ENCODE measurements around the gene PPP1R26.
A peak's percentile ranks its signal among the peaks of the same experiment; 100 is the strongest.
"Not testable (repeated sequence)": the region's sequence is repeated elsewhere in the genome, so short reads cannot be mapped to it uniquely, and the experiment has no call there.

The PPP1R26 gene

DNA sequence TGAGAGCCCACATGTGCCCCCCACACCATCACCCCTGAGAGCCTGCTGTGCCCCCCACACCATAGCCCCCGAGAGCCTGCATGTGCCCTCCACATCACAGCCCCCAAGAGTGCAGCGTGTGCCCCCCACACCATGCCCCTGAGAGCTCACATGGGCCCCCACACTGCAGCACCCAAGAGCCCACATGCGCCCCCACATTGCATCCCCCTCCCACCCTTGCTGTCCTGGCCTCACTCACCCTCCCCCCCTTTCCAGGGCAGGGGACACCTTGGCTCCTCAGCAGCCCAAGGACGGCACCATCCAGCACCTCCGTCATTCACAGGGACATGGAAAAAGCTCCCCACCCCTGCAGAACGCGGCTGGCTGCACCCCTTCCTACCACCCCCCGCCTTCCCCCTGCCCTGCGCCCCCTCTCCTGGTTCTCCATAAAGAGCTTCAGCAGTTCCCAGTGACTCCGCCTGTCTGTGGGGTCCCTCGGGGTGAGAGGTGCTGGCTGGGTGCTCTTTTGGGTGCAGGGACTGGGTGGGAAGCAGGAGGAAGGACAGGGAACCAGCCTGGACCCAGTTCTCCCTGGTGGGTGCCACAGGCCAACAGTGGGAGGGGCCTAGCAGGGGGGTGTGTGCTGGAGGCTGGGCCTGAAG lies 46.6 kb downstream of the PPP1R26 start:
- Histone ChIP-seq H3K27ac (no peak overlapping the region), H3K9ac (no peak overlapping the region), H4K20me1 (no peaks in the 10 kb centered on the region), H3K4me1 (peaks cover 23% of the 10 kb centered on the region), H3K9me3 (no peaks in the 10 kb centered on the region), H3K4me3 (no peak overlapping the region), H3K27me3 (no peaks in the 10 kb centered on the region), H3K36me3 (no peaks in the 10 kb centered on the region), H3K4me2 (no peak overlapping the region)
- no peak for TF ChIP-seq Cebpa-rat (IDR thresholded peaks at IDR 0.05)

DNA sequence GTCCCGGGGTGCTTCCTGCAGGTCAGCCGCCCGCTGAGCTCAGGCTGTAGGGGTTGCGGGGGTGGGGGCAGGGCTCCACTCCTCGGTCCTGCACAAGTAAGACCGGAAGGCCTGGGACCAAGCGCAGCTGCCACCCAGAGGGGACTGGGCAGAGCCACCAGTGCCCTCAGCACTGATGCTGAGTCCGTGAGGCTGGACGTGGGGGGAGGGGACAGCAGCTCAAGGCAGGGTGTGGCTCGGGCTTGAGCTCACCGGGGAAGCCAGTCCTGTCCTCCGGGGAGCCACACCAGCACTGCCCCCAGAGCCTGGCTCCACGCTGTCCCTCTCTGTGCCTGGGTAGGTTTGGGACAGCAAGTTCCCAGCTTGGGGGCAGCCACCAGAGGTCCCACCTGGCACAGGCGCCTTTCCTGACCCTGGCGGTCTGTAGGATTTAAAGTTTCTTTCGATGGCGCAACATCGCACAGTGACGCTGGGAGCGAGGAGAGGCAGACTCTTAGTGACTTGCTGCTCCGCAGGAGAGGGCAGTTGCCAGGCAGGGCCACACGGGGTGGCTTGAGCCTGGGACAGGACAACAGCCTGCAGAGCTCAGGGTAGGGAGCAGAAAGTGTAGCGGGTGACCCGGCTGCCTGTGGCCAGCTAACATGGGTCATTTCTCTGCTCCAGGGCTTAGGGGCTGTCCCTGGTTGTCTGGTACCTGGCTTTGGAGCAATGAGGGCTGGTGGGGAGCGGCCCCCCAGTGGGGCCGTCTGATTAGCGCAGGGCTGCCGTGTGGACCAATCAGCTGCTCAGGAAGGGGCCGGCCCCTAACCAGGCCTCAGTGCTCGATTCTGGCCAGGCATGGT lies 47.4 kb downstream of the PPP1R26 start:
- no peak overlapping the region for H3K9ac ChIP-seq
- no peak overlapping the region for H3K27ac ChIP-seq
- no peaks in the 10 kb centered on the region for H3K9me3 ChIP-seq
- no peaks in the 10 kb centered on the region for H3K36me3 ChIP-seq
- H4K20me1 ChIP-seq = no peaks in the 10 kb centered on the region
- peaks cover 22% of the 10 kb centered on the region for H3K4me1 ChIP-seq
- H3K4me3 ChIP-seq = no peak overlapping the region
- H3K4me2 ChIP-seq = no peak overlapping the region
- H3K27me3 ChIP-seq = no peaks in the 10 kb centered on the region
- no peak for TF ChIP-seq Cebpa-rat (IDR thresholded peaks at IDR 0.05)

DNA sequence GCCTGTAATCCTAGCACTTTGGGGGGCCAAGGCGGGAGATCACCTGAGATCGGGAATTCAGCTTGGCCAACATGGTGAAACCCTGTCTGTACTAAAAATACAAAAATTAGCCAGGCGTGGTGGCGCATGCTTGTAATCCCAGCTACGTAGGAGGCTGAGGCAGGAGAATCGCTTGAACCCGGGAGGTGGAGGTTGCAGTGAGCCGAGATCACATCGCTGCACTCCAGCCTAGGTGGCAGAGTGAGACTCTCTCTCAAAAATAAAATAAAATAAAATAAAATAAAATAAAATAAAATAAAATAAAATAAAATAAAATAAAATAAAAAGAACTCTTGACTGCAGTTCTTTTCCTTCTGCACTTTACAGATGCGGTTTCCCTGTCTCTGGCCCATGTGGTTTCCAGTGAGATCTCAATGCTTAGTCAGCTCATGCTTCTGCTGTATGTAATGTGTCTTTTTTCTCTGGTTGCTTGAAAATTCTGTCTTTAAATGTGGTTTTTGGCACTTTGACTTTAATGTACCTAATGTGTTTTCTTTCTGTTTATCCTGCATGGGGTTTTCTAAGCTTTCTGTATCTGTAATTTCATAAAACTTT lies 49.4 kb downstream of the PPP1R26 start:
- not testable (repeated sequence) for H3K9me3 ChIP-seq, H3K36me3 ChIP-seq, H3K9ac ChIP-seq, H3K4me3 ChIP-seq, H4K20me1 ChIP-seq, H3K27ac ChIP-seq, H3K4me2 ChIP-seq
- Histone ChIP-seq H3K27me3 (peaks cover 10% of the 10 kb centered on the region), H3K4me1 (peaks cover 11% of the 10 kb centered on the region)

DNA sequence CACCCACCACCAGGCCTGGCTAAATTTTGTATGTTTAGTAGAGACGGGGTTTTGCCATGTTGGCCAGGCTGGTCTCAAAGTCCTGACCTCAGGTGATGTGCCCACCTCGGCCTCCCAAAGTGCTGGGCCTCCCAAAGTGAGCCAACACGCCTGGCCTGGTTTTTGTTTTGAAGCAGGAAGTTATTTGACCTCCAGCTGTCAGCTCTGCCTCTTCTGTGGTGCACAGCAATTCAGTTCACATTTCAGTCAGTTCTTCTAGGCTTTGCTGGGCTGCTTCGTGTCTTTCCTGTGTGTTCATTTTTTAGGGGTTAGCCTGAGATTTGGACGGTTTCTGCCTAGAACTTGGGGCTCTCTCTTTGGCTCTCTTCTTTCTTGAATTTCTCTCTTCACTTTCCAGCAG lies 50.6 kb downstream of the PPP1R26 start:
- no peak overlapping the region for H3K9ac ChIP-seq
- no peaks in the 10 kb centered on the region for H3K9me3 ChIP-seq
- H4K20me1 ChIP-seq = no peaks in the 10 kb centered on the region
- no peak overlapping the region for H3K4me3 ChIP-seq
- H3K27ac ChIP-seq = no peak overlapping the region
- no peaks in the 10 kb centered on the region for H3K36me3 ChIP-seq
- H3K4me2 ChIP-seq = no peak overlapping the region
- H3K27me3 ChIP-seq = peaks cover 22% of the 10 kb centered on the region
- H3K4me1 ChIP-seq = peaks cover 17% of the 10 kb centered on the region
- no peak for TF ChIP-seq Cebpa-rat (IDR thresholded peaks at IDR 0.05)

DNA sequence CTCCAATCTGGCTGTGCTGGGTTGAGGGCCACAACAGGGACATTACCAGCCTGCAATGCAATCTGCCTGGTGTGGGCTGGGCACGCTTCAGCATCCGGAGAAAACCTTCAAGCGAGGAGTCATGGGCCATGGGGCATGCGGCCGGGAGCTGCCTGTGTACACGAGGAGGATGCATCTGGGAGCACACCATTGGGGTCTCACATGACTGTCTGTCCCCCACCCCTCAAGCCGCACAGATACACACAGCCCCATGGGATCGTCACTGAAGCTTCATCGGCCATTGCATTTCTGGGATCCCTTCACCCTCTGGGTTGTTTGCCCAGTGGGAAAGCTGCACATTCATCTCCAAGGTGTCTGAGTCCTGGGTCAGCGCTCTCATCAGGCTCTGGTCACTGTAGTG lies 51.5 kb downstream of the PPP1R26 start:
- H3K27ac ChIP-seq = no peak overlapping the region
- no peak for TF ChIP-seq Cebpa-rat (IDR thresholded peaks at IDR 0.05)
- H3K9ac ChIP-seq = no peak overlapping the region
- H3K27me3 ChIP-seq = peaks cover 29% of the 10 kb centered on the region
- H3K4me3 ChIP-seq = no peak overlapping the region
- H3K9me3 ChIP-seq = no peaks in the 10 kb centered on the region
- no peaks in the 10 kb centered on the region for H4K20me1 ChIP-seq
- no peaks in the 10 kb centered on the region for H3K36me3 ChIP-seq
- H3K4me2 ChIP-seq = no peak overlapping the region
- H3K4me1 ChIP-seq = peaks cover 16% of the 10 kb centered on the region

DNA sequence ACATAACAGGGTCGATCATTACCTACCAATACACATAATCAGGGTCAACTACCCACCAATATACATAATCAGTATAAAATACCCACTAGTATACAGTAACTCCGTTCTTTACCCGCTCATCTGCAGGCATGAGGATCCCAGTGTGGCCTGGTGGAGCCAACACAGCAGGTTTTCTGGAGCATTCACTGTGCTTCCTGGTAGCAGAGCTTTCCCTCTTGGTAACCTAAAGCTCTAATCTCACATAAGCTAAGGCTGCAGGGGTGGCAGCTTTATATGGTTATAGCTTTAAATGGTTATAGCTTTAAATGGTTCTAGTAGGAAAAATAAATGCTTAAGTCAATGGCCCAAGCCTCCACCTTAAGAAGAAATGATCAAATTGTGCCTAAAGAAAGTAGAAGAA lies 53.5 kb downstream of the PPP1R26 start:
- TF ChIP-seq Cebpa-rat (IDR thresholded peaks at IDR 0.05) = no peak
- Histone ChIP-seq H3K36me3 (no peaks in the 10 kb centered on the region), H3K4me2 (0 out of 2 replicates have a peak overlapping the region, but pooled peaks have one; percentile 55), H4K20me1 (no peaks in the 10 kb centered on the region), H3K27me3 (peaks cover 36% of the 10 kb centered on the region), H3K9me3 (no peaks in the 10 kb centered on the region), H3K4me1 (peaks cover 16% of the 10 kb centered on the region), H3K9ac (no peak overlapping the region), H3K4me3 (no peak overlapping the region), H3K27ac (no peak overlapping the region)

DNA sequence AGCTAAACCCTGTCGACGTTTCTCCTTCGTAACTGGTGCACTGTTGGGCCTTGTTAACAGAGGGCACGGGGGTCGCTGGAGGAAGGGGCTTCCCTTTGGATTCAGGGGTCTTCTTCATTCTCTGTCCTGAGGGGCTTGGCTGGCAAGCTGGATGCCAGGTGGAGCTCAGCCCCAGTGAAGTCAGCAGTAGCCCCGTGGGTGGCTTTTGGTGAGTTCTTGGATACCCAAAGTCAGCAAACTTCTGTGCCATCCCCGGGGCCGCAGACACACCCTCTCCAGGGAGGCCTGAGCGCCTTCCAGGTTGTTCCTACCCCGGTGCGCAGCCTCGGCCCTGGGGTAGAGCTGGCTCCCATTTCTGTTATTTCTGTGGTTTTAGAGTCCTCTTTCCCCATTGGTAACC lies 54.1 kb downstream of the PPP1R26 start:
- Histone ChIP-seq H3K9ac (no peak overlapping the region), H3K36me3 (no peaks in the 10 kb centered on the region), H3K4me1 (peaks cover 16% of the 10 kb centered on the region), H3K27ac (no peak overlapping the region), H3K27me3 (peaks cover 36% of the 10 kb centered on the region), H3K4me2 (peak overlapping the region; percentile 55), H3K9me3 (no peaks in the 10 kb centered on the region), H4K20me1 (no peaks in the 10 kb centered on the region), H3K4me3 (no peak overlapping the region)
- TF ChIP-seq Cebpa-rat (IDR thresholded peaks at IDR 0.05) = no peak

DNA sequence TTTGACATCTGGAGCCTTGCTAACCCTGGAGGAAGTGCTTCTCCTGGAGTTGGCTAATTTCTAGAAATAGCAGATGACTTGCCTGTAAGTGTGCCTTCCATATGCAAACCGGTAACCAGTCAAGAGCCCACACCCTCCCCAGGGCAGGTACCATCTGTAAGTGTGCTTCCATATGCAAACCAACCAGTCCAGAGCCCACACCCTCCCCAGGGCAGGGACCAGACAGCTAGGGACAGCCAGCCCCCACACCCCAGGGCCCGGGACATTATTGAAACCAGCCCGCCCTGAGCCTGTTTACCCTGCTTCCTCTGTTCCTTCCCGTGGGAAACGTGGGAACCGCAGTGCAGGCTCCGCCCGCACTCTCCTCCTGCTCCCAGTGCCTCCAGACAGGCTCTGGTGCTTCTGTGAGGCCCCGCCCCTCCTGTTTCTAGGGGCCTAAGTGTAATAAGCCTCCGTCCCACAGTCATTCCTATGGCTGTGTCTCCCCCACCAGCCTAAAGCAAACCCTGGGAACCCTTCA lies 54.7 kb downstream of the PPP1R26 start:
- peak overlapping the region; percentile 55 for H3K4me2 ChIP-seq
- peaks cover 36% of the 10 kb centered on the region for H3K27me3 ChIP-seq
- H3K4me3 ChIP-seq, H3K9ac ChIP-seq, H3K27ac ChIP-seq, H4K20me1 ChIP-seq, H3K9me3 ChIP-seq, H3K36me3 ChIP-seq: not testable (repeated sequence)
- peaks cover 16% of the 10 kb centered on the region for H3K4me1 ChIP-seq

DNA sequence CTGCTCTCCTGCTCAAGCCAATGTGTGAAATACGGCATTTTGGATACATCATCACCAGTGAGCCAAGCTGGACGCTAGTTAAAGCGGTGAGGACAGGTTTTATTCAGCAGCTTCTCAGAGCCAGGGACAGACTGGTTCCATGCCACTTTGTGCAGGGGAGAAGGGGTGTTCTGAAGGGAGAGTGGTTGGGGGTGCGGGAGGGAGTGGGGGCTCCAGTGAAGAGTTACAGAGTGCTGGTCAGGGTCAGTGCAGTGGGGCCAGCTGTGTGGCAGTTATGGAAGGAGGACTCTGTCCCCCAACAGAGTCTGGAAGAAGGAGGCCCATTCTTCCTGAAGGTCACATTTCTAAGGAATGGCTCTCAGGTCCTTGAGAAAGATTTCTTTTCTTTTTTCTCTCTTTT lies 55.2 kb downstream of the PPP1R26 start:
- H4K20me1 ChIP-seq, H3K4me3 ChIP-seq, H3K36me3 ChIP-seq, H3K27ac ChIP-seq, H3K9me3 ChIP-seq, H3K9ac ChIP-seq: not testable (repeated sequence)
- H3K4me1 ChIP-seq = peaks cover 17% of the 10 kb centered on the region
- peaks cover 36% of the 10 kb centered on the region for H3K27me3 ChIP-seq
- H3K4me2 ChIP-seq = peak overlapping the region; percentile 55

DNA sequence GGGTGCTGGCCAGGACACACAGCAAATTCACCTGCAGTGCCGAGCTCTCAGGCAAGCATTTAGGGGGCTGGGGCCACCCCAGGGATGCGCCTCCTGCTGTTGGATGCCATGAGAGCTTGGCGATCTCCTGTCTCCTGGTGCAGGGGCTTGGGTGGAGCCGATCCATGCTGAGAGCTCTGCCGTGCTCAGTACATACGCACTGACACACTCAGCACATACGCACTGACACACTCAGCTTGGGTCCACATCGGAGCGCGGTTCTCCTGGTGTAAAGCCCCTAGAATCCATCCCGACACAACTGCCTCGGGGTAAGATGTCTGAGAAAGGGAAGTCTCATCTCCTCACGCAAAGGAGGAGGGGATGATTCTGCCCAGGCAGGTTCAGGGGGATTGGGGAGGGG lies 56.0 kb downstream of the PPP1R26 start:
- not testable (repeated sequence) for H3K4me2 ChIP-seq, H3K9ac ChIP-seq, H4K20me1 ChIP-seq, H3K36me3 ChIP-seq, H3K9me3 ChIP-seq, H3K4me3 ChIP-seq, H3K27ac ChIP-seq
- Histone ChIP-seq H3K4me1 (peaks cover 25% of the 10 kb centered on the region), H3K27me3 (peaks cover 36% of the 10 kb centered on the region)

Data from BLaER1 (cell line).